H9 (cell line): ENCODE results near the gene PRX. TPM values are rescaled to one million over a fixed set of nuclear protein-coding genes. Genes with fewer than 3 reads are reported as not detected.

Experiments
- DNase-seq: peaks from one replicate; pipeline ENCODE4 v3.0.0-alpha.2; 2017
- H2AFZ ChIP-seq: one replicate; pipeline ENCODE4 v1.6.1; 2013; ENCODE audit warnings: mild to moderate bottlenecking, low read length, control low read depth, moderate library complexity
- H2AK5ac ChIP-seq: 2 replicates; pipeline ENCODE4 v1.6.1; 2013; ENCODE audit warnings: low read length, control low read depth, mixed read lengths; ENCODE audit not compliant: insufficient read length
- H2BK120ac ChIP-seq: one replicate; pipeline ENCODE4 v1.6.1; 2013; ENCODE audit warnings: low read depth, mild to moderate bottlenecking, low read length, control low read depth, inconsistent platforms; ENCODE audit not compliant: poor library complexity, severe bottlenecking
- H2BK12ac ChIP-seq: 2 replicates; pipeline ENCODE4 v1.6.1; 2013; ENCODE audit warnings: low read length, control low read depth, mixed read lengths, low read depth; ENCODE audit not compliant: insufficient read length
- H2BK15ac ChIP-seq: 2 replicates; pipeline ENCODE4 v1.6.1; 2013; ENCODE audit warnings: low read depth, low read length, control low read depth
- H2BK20ac ChIP-seq: one replicate; pipeline ENCODE4 v1.6.1; 2013; ENCODE audit warnings: low read depth, mild to moderate bottlenecking, low read length, control low read depth, inconsistent platforms; ENCODE audit not compliant: poor library complexity, severe bottlenecking
- H2BK5ac ChIP-seq: 2 replicates; pipeline ENCODE4 v1.6.1; 2013; ENCODE audit warnings: low read length, control low read depth, mixed read lengths; ENCODE audit not compliant: insufficient read length
- H3K14ac ChIP-seq: 2 replicates; pipeline ENCODE4 v1.6.1; 2013; ENCODE audit warnings: low read length, control low read depth; ENCODE audit not compliant: insufficient read depth
- H3K18ac ChIP-seq: 2 replicates; pipeline ENCODE4 v1.6.1; 2013; ENCODE audit warnings: low read depth, mild to moderate bottlenecking, mixed read lengths, low read length, control low read depth; ENCODE audit not compliant: insufficient read length
- H3K23ac ChIP-seq: 2 replicates; pipeline ENCODE4 v1.6.1; 2013; ENCODE audit warnings: low read length, control low read depth, mixed read lengths, low read depth; ENCODE audit not compliant: insufficient read length
- H3K23me2 ChIP-seq: 2 replicates; pipeline ENCODE4 v1.6.1; 2013; ENCODE audit warnings: low read depth, mild to moderate bottlenecking, mixed read lengths, low read length, control low read depth; ENCODE audit not compliant: insufficient read length, poor library complexity, severe bottlenecking
- H3K27ac ChIP-seq: 2 replicates; pipeline ENCODE4 v1.5.1; 2013; ENCODE audit warnings: low read length, control low read depth, mixed read lengths, low read depth; ENCODE audit not compliant: insufficient read length
- H3K27me3 ChIP-seq: 2 replicates; pipeline ENCODE4 v1.6.1; 2013; ENCODE audit warnings: low read length, control low read depth, inconsistent platforms; ENCODE audit not compliant: insufficient read depth
- H3K4ac ChIP-seq: 2 replicates; pipeline ENCODE4 v1.6.1; 2013; ENCODE audit warnings: low read depth, mild to moderate bottlenecking, control low read depth, inconsistent platforms, low read length, moderate library complexity
- H3K4me1 ChIP-seq: 2 replicates; pipeline ENCODE4 v1.6.1; 2013; ENCODE audit warnings: low read length, control low read depth, inconsistent platforms; ENCODE audit not compliant: insufficient read depth
- H3K4me2 ChIP-seq: 2 replicates; pipeline ENCODE4 v1.6.1; 2013; ENCODE audit warnings: low read length, control low read depth, mixed read lengths; ENCODE audit not compliant: insufficient read length, insufficient read depth
- H3K56ac ChIP-seq: 2 replicates; pipeline ENCODE4 v1.6.1; 2013; ENCODE audit warnings: low read depth, mild to moderate bottlenecking, mixed read lengths, low read length, control low read depth; ENCODE audit not compliant: insufficient read length
- H3K79me1 ChIP-seq: 2 replicates; pipeline ENCODE4 v1.6.1; 2013; ENCODE audit warnings: low read depth, mild to moderate bottlenecking, moderate library complexity, low read length, control low read depth, inconsistent platforms; ENCODE audit not compliant: insufficient read depth, poor library complexity, severe bottlenecking
- H3K79me2 ChIP-seq: 2 replicates; pipeline ENCODE4 v1.6.1; 2013; ENCODE audit warnings: low read length, control low read depth, inconsistent platforms; ENCODE audit not compliant: insufficient read depth
- H3K9ac ChIP-seq: 2 replicates; pipeline ENCODE4 v1.6.1; 2013; ENCODE audit warnings: low read length, control low read depth, mixed read lengths; ENCODE audit not compliant: insufficient read length; ENCODE audit errors: extremely low read depth
- H3K9me3 ChIP-seq: one replicate; pipeline ENCODE4 v1.6.1; 2013; ENCODE audit warnings: low read depth, low read length, inconsistent platforms; ENCODE audit not compliant: control insufficient read depth
- H3T11ph ChIP-seq: one replicate; pipeline ENCODE4 v1.6.1; 2013; ENCODE audit warnings: mild to moderate bottlenecking, low read length, control low read depth, inconsistent platforms
- H4K20me1 ChIP-seq: one replicate; pipeline ENCODE4 v1.6.1; 2013; ENCODE audit not compliant: control insufficient read depth, insufficient read length, insufficient read depth
- H4K5ac ChIP-seq: 2 replicates; pipeline ENCODE4 v1.6.1; 2013; ENCODE audit warnings: low read depth, mild to moderate bottlenecking, mixed read lengths, low read length, control low read depth; ENCODE audit not compliant: insufficient read length
- H4K8ac ChIP-seq: replicated peaks from 2 replicates; pipeline ENCODE4 v1.6.1; 2013; ENCODE audit warnings: low read length, control low read depth, mixed read lengths, low read depth; ENCODE audit not compliant: insufficient read length
- H4K91ac ChIP-seq: 2 replicates; pipeline ENCODE4 v1.6.1; 2013; ENCODE audit warnings: low read depth, mild to moderate bottlenecking, moderate library complexity, mixed read lengths, low read length, control low read depth; ENCODE audit not compliant: insufficient read length
- H3K27ac Mint-ChIP-seq, 3 experiments: 2 replicates in 2 of 3; 3 replicates in 1 of 3; pipeline ENCODE4 v1.8.0; 2020 to 2021; ENCODE audit warnings: mixed read lengths in 3 of 3, mild to moderate bottlenecking in 1 of 3, moderate library complexity in 1 of 3
- H3K27me3 Mint-ChIP-seq: 2 replicates; pipeline ENCODE4 v1.8.0; 2021; ENCODE audit warnings: low read depth, mild to moderate bottlenecking, moderate library complexity, mixed read lengths
- H3K36me3 Mint-ChIP-seq, 3 experiments: 2 replicates in 2 of 3; 3 replicates in 1 of 3; pipeline ENCODE4 v1.8.0; 2020 to 2021; ENCODE audit warnings: low read depth in 3 of 3, mixed read lengths in 3 of 3; ENCODE audit not compliant: insufficient read depth in 1 of 3
- H3K4me1 Mint-ChIP-seq, 2 experiments: 2 replicates each; pipeline ENCODE4 v1.8.0; 2020; ENCODE audit warnings: mixed read lengths in 2 of 2
- H3K4me3 Mint-ChIP-seq, 2 experiments: 2 replicates in 1 of 2; 3 replicates in 1 of 2; pipeline ENCODE4 v1.8.0; 2020 to 2021; ENCODE audit warnings: mild to moderate bottlenecking in 2 of 2, mixed read lengths in 2 of 2, moderate library complexity in 1 of 2
- H3K9me3 Mint-ChIP-seq, 2 experiments: 2 replicates in 1 of 2; 3 replicates in 1 of 2; pipeline ENCODE4 v1.8.0; 2020; ENCODE audit warnings: mild to moderate bottlenecking in 2 of 2, mixed read lengths in 2 of 2, moderate library complexity in 1 of 2
- CTCF ChIP-seq: fragments of 200-600 bp; sonication (generic); conservative IDR thresholded peaks from 3 replicates; pipeline ENCODE4 v1.8.0; 2021; ENCODE audit warnings: antibody characterized with exemption, mild to moderate bottlenecking
- WGBS: extraction: QIAGEN DNeasy Blood & Tissue Kit; methylation state at CpG from one replicate; pipeline ENCODE4 v1.1.7; 2013; ENCODE audit warnings: missing lambda C conversion rate, low lambda C conversion rate, mixed read lengths; ENCODE audit not compliant: insufficient read length; ENCODE audit errors: extremely low coverage; 5-methylcytosine and 5-hydroxymethylcytosine counted together
- total RNA-seq: library from RNA; stranded (reverse); gene quantifications from 2 replicates; pipeline ENCODE4 v1.2.1, GENCODE V29; 2021

Gene PRX
- total RNA-seq, 1 experiment from 2014 or later = 4.0 TPM

GRCh38 chr19:40357640-40358039 lies 55.5 kb downstream of the PRX start:
- H3K23me2 ChIP-seq = no peaks in the 10 kb centered on the region
- H3K79me2 ChIP-seq = no peaks in the 10 kb centered on the region
- no peak overlapping the region for H4K8ac ChIP-seq
- Mint-ChIP-seq H3K27me3 (no peaks in the 10 kb centered on the region), H3K27ac (peak overlapping the region in 2 of 3 experiments; percentile 45 to 63; a peak in 3 of 7 replicates), H3K9me3 (no peaks in the 10 kb centered on the region), H3K36me3 (no peaks in the 10 kb centered on the region; a peak in 1 of 7 replicates), H3K4me3 (no peak overlapping the region), H3K4me1 (peaks cover 2 to 3% of the 10 kb centered on the region in 2 experiments; a peak in 3 of 4 replicates)
- no peak overlapping the region for H2BK20ac ChIP-seq
- H3K4me1 ChIP-seq = no peaks in the 10 kb centered on the region
- H3K27ac ChIP-seq = no peak overlapping the region
- no peak overlapping the region for H2BK120ac ChIP-seq
- H3K9me3 ChIP-seq = no peaks in the 10 kb centered on the region
- H4K5ac ChIP-seq = no peak overlapping the region
- H2BK15ac ChIP-seq = no peak overlapping the region
- H4K91ac ChIP-seq = no peak overlapping the region
- H3K9ac ChIP-seq = no peak overlapping the region
- no peak overlapping the region for H3T11ph ChIP-seq
- TF ChIP-seq CTCF = no peak
- no peak overlapping the region for H3K23ac ChIP-seq
- no peaks in the 10 kb centered on the region for H3K79me1 ChIP-seq
- no peak overlapping the region for H3K4me2 ChIP-seq
- no peak for DNase-seq
- H2AK5ac ChIP-seq = no peak overlapping the region
- no peaks in the 10 kb centered on the region for H4K20me1 ChIP-seq
- no peak overlapping the region for H2AFZ ChIP-seq
- H3K27me3 ChIP-seq = no peaks in the 10 kb centered on the region
- H3K4ac ChIP-seq = no peak overlapping the region
- no peak overlapping the region for H3K56ac ChIP-seq
- WGBS = no CpG with 5 or more reads among the region's 3 CpGs
- no peak overlapping the region for H3K18ac ChIP-seq
- no peak overlapping the region for H2BK5ac ChIP-seq
- H3K14ac ChIP-seq = no peak overlapping the region
- H2BK12ac ChIP-seq = no peak overlapping the region
